K562 (cell line): ENCODE measurements around the gene CDK9. TPM values are rescaled to one million over a fixed set of nuclear protein-coding genes. Genes with fewer than 3 reads are reported as not detected.

ENCODE experiments used
- ARHGAP35 ChIP-seq: fragments of 450-650 bp; IDR thresholded peaks from 2 replicates; pipeline ENCODE4 v1.6.1; 2018; ENCODE audit not compliant: partially characterized antibody
- ASH1L ChIP-seq: fragments of 450-650 bp; IDR thresholded peaks from 2 replicates; pipeline ENCODE4 v1.6.1; 2018; ENCODE audit warnings: borderline replicate concordance, mild to moderate bottlenecking, low read depth; ENCODE audit not compliant: partially characterized antibody
- COPS2 ChIP-seq: fragments of 450-650 bp; conservative IDR thresholded peaks from 2 replicates; pipeline ENCODE4 v1.6.1; 2016; ENCODE audit warnings: mild to moderate bottlenecking, moderate library complexity
- CTBP1 ChIP-seq: fragments of 450-650 bp; IDR thresholded peaks from 2 replicates; pipeline ENCODE4 v1.6.1; 2016; ENCODE audit warnings: borderline replicate concordance
- FOS ChIP-seq: IDR thresholded peaks from 3 replicates; pipeline ENCODE4 v1.6.1; 2011; ENCODE audit not compliant: insufficient read length; ENCODE audit errors: extremely low read depth
- FOXP1 ChIP-seq: sonication (generic); formaldehyde crosslinking; IDR thresholded peaks from 2 replicates; pipeline ENCODE4 v1.8.0; 2022; ENCODE audit warnings: mild to moderate bottlenecking, missing genetic modification reagents
- HDGF ChIP-seq: fragments of 450-650 bp; IDR thresholded peaks from 2 replicates; pipeline ENCODE4 v1.6.1; 2016
- KDM2B ChIP-seq: fragments of 250-450 bp; sonication (Bioruptor Pico); IDR thresholded peaks from 2 replicates; pipeline ENCODE4 v1.8.0; 2021; ENCODE audit warnings: mild to moderate bottlenecking, moderate library complexity
- KLF16 ChIP-seq: IDR thresholded peaks from 2 replicates; pipeline ENCODE4 v1.6.1; 2016; ENCODE audit warnings: antibody characterized with exemption
- LCOR ChIP-seq: sonication (generic); formaldehyde crosslinking; IDR thresholded peaks from 2 replicates; pipeline ENCODE4 v1.8.0; 2022; ENCODE audit warnings: mild to moderate bottlenecking, missing genetic modification reagents
- MAFG ChIP-seq: fragments of 450-650 bp; conservative IDR thresholded peaks from 2 replicates; pipeline ENCODE4 v1.6.1; 2016; ENCODE audit warnings: missing genetic modification characterization, missing compliant biosample characterization
- NR2C1 ChIP-seq, 2 experiments: fragments of 450-650 bp; IDR thresholded peaks; 2 replicates each; pipeline ENCODE4 v1.6.1; 2017; ENCODE audit warnings: mild to moderate bottlenecking in 2 of 2, antibody characterized with exemption in 1 of 2, inconsistent platforms in 1 of 2, missing compliant biosample characterization in 1 of 2, missing genetic modification characterization in 1 of 2
- PHB ChIP-seq: fragments of 250-450 bp; sonication (Bioruptor Pico); IDR thresholded peaks from 2 replicates; pipeline ENCODE4 v1.5.0; 2021
- PHF8 ChIP-seq: fragments of 200-600 bp; sonication (generic); IDR thresholded peaks from 2 replicates; pipeline ENCODE4 v1.6.1; 2012; ENCODE audit warnings: mixed run types, mild to moderate bottlenecking, inconsistent platforms, low read length, moderate library complexity, borderline replicate concordance
- RB1 ChIP-seq: fragments of 450-650 bp; IDR thresholded peaks from 2 replicates; pipeline ENCODE4 v1.6.1; 2017; ENCODE audit warnings: low read depth, mild to moderate bottlenecking
- ZNF143 ChIP-seq: sonication (generic); formaldehyde crosslinking; IDR thresholded peaks from 2 replicates; pipeline ENCODE4 v1.9.0; 2022; ENCODE audit warnings: mild to moderate bottlenecking, missing genetic modification reagents
- ZNF184 ChIP-seq: sonication (generic); formaldehyde crosslinking; IDR thresholded peaks from 2 replicates; pipeline ENCODE4 v1.5.0; 2020; ENCODE audit warnings: missing genetic modification reagents
- polyA plus RNA-seq, 8 experiments: library from polyadenylated mRNA; depleted of rRNA in 4 of 8; stranded (reverse) in 5 of 8; unstranded in 3 of 8; fragments of >200 nt; fragmentation: Nextera tagmentation in 2 of 8; fragmentation: Illumina TruSeq in 1 of 8; extraction: Ambion mirVana in 2 of 8; extraction: Trizol in 1 of 8; gene quantifications; 2 replicates each; pipeline versions ENCODE4 v1.2.1 to v1.2.3, GENCODE V29; 2011 to 2014; ENCODE audit warnings: inconsistent platforms in 1 of 8, missing spikeins in 1 of 8
- total RNA-seq, 7 experiments: library from RNA; depleted of rRNA in 6 of 7; stranded (reverse); fragments of >200 nt in 6 of 7; fragmentation: Illumina TruSeq in 2 of 7; extraction: Trizol in 2 of 7; gene quantifications; 2 replicates each; pipeline versions ENCODE4 v1.2.1 to v1.2.3, GENCODE V29; 2011 to 2021; ENCODE audit warnings: low replicate concordance in 1 of 7
- TF ChIP-seq, protein P1 (sequence below): fragments of 450-650 bp; formaldehyde crosslinking; IDR thresholded peaks from 2 replicates; pipeline ENCODE4 v1.4.0; 2020; ENCODE audit warnings: mild to moderate bottlenecking, mixed read lengths
- TF ChIP-seq, protein P2 (sequence below): fragments of 200-800 bp; sonication (Bioruptor generic); IDR thresholded peaks from 2 replicates; pipeline ENCODE4 v1.6.1; 2017; ENCODE audit warnings: missing genetic modification characterization, missing compliant biosample characterization
- TF ChIP-seq, protein P3 (sequence below): fragments of 250-450 bp; sonication (Bioruptor Pico); IDR thresholded peaks from 2 replicates; pipeline ENCODE4 v1.9.0; 2021; ENCODE audit warnings: mild to moderate bottlenecking, inconsistent platforms
- TF ChIP-seq, protein P4 (sequence below): fragments of 250-450 bp; sonication (Bioruptor Pico); IDR thresholded peaks from 2 replicates; pipeline ENCODE4 v1.5.0; 2021

CDK9 gene
- total and polyA plus RNA-seq, 9 of the 15 experiments (the other 6 are each of a cell fraction or from before 2014, with no cell fraction given), result 4.2 to 78.6 (median 33.0) TPM

DNA sequence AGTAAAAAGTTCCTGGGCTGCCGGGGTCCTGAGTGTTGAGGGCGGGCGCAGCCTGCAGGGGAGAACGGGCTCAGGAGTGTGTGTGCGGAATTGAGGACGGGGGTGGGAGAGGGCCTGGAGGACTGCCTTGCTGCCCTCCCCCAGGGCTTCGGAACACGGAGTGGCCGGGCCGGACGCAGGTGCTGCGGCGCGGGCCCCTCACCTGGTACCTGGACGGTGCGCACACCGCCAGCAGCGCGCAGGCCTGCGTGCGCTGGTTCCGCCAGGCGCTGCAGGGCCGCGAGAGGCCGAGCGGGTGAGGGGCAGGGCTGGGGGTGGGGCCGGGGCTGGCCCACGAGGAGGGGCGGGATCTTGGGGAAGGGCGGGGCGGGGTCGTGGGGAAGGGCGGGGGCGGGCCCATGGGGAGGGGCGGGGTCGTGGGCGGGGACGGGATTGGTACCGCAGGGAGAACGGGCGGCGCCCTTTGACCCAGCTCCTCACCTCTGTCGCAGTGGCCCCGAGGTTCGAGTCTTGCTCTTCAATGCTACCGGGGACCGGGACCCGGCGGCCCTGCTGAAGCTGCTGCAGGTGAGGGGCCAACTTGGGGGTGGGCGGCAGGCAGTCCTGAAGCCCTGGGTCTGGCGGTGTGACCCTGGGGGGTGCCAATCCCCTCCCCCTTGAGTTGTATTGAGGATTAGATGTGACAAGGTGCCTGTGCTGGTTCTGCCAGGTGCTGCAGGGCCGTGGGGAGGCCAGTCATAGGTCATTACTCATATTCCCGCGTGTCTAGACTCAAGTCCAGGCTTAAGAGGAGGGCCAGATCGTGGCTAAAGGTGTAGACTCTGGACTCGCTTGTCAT lies 23.9 kb downstream of the CDK9 start (continued):
- TF ChIP-seq ZNF143 (CRISPR knock-in tag) (0 out of 2 replicates have a peak, but pooled peaks have one; percentile 33), NR2C1 (IDR thresholded peaks at IDR 0.05) (peak; percentile 72), NR2C1 (tag; IDR thresholded peaks at IDR 0.05) (peak; percentile 73; the same call in 1 of the 2 replicates), FOXP1 (CRISPR knock-in tag) (no peak), LCOR (CRISPR knock-in tag) (no peak), PHF8 (no peak), KDM2B (CRISPR knock-in tag) (peak; percentile 37; the same call in 1 of the 2 replicates), ASH1L (no peak), HDGF (0 out of 2 replicates have a peak, but pooled peaks have one; percentile 67), ZNF184 (no peak), RB1 (no peak), MAFG (tag) (no peak), FOS (no peak), CTBP1 (0 out of 2 replicates have a peak, but pooled peaks have one; percentile 30), PHB (CRISPR knock-in tag) (no peak), COPS2 (no peak), KLF16 (no peak), ARHGAP35 (no peak)
- TF ChIP-seq, protein P1, sequence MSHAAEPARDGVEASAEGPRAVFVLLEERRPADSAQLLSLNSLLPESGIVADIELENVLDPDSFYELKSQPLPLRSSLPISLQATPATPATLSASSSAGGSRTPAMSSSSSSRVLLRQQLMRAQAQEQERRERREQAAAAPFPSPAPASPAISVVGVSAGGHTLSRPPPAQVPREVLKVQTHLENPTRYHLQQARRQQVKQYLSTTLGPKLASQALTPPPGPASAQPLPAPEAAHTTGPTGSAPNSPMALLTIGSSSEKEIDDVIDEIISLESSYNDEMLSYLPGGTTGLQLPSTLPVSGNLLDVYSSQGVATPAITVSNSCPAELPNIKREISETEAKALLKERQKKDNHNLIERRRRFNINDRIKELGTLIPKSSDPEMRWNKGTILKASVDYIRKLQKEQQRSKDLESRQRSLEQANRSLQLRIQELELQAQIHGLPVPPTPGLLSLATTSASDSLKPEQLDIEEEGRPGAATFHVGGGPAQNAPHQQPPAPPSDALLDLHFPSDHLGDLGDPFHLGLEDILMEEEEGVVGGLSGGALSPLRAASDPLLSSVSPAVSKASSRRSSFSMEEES (CRISPR knock-in tag), result no peak
- TF ChIP-seq, protein P2, sequence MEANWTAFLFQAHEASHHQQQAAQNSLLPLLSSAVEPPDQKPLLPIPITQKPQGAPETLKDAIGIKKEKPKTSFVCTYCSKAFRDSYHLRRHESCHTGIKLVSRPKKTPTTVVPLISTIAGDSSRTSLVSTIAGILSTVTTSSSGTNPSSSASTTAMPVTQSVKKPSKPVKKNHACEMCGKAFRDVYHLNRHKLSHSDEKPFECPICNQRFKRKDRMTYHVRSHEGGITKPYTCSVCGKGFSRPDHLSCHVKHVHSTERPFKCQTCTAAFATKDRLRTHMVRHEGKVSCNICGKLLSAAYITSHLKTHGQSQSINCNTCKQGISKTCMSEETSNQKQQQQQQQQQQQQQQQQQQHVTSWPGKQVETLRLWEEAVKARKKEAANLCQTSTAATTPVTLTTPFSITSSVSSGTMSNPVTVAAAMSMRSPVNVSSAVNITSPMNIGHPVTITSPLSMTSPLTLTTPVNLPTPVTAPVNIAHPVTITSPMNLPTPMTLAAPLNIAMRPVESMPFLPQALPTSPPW, result peak; percentile 81
- TF ChIP-seq, protein P3, sequence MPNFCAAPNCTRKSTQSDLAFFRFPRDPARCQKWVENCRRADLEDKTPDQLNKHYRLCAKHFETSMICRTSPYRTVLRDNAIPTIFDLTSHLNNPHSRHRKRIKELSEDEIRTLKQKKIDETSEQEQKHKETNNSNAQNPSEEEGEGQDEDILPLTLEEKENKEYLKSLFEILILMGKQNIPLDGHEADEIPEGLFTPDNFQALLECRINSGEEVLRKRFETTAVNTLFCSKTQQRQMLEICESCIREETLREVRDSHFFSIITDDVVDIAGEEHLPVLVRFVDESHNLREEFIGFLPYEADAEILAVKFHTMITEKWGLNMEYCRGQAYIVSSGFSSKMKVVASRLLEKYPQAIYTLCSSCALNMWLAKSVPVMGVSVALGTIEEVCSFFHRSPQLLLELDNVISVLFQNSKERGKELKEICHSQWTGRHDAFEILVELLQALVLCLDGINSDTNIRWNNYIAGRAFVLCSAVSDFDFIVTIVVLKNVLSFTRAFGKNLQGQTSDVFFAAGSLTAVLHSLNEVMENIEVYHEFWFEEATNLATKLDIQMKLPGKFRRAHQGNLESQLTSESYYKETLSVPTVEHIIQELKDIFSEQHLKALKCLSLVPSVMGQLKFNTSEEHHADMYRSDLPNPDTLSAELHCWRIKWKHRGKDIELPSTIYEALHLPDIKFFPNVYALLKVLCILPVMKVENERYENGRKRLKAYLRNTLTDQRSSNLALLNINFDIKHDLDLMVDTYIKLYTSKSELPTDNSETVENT (CRISPR knock-in tag), result 0 out of 2 replicates have a peak, but pooled peaks have one; percentile 24
- TF ChIP-seq, protein P4, sequence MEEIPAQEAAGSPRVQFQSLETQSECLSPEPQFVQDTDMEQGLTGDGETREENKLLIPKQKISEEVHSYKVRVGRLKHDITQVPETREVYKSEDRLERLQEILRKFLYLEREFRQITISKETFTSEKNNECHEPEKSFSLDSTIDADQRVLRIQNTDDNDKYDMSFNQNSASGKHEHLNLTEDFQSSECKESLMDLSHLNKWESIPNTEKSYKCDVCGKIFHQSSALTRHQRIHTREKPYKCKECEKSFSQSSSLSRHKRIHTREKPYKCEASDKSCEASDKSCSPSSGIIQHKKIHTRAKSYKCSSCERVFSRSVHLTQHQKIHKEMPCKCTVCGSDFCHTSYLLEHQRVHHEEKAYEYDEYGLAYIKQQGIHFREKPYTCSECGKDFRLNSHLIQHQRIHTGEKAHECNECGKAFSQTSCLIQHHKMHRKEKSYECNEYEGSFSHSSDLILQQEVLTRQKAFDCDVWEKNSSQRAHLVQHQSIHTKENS (CRISPR knock-in tag), result no peak
